NCI-H1105 (cell line): Measurements from ENCODE around the gene ACSBG1.
A peak's percentile ranks its signal among the peaks of the same experiment; 100 is the strongest.
"Not testable (repeated sequence)": the region's sequence is repeated elsewhere in the genome, so short reads cannot be mapped to it uniquely, and the experiment has no call there.

Experiments
- DNase-seq: peaks from one replicate; lab custom pipeline; 2025; lab: John Stamatoyannopoulos, UW

Gene ACSBG1

DNA sequence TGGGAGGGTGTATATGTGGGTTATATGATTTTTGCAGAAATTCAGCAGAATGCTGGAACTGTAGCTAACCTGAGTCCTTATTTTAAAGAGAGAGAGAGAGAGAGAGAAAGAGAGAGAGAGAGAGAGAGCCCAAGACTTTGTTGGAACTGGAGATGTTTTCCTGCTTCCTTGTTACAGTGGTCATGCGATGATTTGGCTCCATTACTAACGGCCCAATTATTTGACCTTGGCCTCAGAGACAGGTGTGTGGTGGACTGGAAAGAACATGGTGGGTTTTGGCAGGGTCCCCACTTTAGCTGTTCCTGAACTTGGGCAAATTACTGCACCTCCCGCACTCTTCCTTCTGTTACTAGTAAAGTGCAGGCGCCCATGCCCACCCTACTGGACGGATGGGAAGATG is 14.8 kb upstream of the ACSBG1 start:
- no peak for DNase-seq

DNA sequence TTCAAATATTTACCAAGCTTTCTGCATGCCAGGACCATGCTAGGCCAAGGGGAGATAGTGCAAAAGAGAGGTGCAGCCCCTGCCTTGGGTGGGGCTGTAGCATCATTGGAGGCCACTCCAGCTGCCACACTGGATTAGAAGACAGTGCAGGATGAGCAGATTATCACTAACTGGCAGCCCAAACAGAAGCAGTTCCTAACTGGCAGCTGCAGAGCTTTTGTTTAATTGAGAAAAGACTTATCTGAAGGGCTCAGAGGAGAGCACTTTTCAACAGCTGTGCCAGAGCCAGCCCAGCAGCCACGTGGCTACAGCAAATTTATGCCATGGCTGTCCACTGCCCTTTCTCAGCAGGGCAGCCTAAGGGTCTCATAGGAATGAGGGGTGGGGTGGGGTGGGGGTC is 13.5 kb upstream of the ACSBG1 start:
- no peak for DNase-seq

DNA sequence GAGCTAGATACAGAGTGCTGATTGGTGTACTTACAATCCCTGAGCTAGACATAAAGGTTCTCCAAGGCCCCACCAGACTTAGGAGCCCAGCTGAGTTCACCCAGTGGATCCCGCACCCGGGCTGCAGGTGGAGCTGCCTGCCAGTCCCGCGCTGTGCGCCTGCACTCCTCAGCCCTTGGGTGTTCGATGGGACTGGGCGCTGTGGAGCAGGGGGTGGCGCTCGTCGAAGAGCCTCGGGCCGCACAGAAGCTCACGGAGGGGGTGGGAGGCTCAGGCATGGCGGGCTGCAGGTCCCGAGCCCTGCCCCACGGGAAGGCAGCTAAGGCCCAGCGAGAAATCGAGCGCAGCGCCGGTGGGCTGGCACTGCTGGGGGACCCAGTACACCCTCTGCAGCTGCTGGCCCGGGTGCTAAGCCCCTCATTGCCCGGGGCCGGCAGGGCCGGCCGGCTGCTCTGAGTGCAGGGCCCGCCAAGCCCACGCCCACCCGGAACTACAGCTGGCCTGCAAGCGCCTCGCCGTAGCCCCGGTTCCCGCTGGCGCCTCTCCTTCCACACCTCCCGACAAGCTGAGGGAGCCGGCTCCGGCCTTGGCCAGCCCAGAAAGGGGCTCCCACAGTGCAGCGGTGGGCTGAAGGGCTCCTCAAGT is 11.7 kb upstream of the ACSBG1 start:
- not testable (repeated sequence) for DNase-seq

DNA sequence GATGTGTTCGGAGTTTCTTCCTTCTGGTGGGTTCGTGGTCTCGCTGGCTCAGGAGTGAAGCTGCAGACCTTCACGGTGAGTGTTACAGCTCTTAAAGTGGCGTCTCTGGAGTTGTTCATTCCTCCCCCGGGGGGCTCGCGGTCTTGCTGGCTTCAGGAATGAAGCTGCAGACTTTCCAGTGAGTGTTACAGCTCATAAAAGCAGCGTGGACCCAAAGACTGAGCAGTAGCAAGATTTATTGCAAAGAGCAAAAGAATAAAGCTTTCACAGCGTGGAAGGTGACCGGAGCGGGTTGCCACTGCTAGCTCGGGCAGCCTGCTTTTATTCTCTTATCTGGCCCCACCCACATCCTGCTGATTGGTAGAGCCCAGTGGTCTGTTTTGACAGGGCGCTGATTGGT is 11.0 kb upstream of the ACSBG1 start:
- DNase-seq: not testable (repeated sequence)

DNA sequence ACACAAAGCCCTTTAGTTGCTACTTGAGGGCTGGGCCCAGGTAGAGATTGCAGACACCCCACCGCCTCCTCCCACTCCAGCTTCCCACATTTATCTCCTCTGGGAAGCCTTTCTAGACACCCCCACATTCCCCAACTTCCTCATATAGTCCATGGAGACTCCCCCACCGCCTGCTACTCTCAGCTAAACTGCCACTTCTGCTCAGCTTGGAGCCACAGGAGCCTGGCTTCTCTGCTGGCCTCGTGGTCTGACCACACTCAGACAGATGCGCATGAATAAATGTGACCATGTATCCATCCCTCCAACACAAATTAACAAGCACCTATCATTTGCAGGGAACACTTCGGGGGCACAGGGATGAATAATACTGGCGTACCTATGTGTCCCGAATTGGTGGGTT is 10.5 kb upstream of the ACSBG1 start:
- DNase-seq: no peak

DNA sequence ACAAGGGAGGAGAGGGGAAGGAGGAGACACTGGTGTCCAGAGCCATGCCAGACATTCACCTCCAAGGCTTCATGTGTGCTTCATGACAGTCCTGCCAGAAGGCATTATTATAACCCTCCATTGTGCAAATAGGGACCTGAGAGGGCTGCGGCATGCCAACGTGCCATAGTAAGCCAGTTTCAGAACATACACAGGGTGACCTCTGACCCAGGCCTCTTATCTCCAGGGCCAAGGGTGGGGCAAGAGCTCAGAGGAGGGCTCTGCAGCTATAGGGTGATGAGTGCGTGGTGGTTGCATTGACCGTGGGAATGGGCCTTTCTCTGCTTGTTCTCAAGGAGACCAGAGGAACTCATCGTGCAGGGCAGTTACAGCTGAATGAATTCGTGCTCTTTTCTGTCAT is 9.7 kb upstream of the ACSBG1 start:
- DNase-seq: no peak

DNA sequence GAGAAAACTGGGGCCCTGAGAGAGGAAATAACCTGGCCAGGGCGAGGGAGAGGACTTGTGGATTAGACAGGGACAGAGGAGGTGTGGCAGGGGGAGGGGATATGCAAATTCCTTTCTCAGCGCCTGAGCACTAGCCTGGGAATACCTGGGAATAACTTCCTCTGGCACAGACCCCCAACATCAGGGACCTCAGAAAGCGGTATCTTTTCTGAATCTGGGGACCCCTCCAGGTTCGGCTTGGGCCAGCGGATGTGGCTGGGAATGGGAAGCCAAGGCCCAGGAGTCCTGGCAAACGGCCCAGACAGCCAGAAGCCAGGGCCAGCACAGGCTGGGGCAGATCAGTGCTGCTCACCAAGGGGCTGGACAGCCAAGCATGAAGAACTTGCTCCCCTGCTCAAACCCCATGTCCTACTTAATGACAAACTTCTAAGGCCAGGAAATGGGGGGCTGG is 9.2 kb upstream of the ACSBG1 start:
- no peak for DNase-seq

DNA sequence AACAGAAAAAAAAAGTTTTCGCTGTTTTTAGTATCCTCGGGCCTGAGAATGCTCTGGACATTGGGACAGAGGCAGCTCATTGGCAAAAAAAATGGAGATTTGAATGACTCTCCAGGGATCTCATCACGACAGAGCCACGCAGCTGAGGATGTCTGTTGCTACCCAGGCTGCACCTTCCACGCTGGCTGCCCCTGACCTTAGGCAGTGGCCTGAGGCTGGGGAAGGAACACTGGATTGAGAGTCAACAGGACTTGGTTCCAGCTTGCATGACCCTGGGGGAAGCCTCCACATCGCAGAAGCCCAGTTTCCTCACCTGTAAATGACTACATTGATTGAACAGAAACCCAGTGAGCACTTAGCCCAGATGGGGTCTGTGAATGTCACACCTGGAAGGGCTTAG is 8.7 kb upstream of the ACSBG1 start:
- no peak for DNase-seq

DNA sequence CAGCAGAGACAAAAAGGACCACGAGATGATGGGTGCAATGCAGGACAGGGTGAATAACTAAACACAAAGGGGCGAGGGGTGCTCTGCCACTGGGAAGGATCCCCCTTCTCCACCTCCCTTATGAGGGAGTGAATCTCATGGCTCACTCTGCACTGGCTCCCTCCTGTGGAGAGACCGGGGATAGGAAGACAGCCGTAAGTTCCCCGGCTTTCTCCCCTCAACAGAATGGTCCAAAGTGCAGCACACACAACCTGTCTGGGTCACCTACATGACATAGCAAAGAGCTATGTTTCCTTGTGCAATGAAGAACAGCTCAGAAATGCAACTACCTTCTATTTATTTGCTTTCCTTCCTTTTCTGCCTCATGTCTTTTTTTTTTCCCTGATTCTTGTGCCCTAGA is 7.8 kb upstream of the ACSBG1 start:
- DNase-seq: no peak

DNA sequence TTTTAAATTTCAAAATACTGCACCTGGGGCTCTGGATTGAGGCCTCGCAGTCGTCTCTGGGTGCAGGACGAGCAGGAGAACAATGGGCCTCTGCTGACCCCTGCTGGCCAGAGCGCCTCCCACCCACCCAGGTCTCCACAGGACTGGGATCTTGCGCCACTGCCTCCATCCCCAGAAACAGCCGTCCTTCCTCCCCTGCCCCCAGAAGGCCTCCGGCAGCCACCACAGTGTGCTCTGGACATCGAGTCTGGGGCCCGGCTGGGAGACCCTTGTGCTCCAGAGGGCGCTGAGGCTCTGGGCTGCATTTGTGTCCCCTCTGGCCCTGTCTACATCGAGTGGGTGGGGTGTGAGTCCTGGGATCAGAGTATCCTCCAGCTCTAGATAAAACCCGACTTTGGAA is 6.7 kb upstream of the ACSBG1 start:
- DNase-seq: peak; percentile 41

DNA sequence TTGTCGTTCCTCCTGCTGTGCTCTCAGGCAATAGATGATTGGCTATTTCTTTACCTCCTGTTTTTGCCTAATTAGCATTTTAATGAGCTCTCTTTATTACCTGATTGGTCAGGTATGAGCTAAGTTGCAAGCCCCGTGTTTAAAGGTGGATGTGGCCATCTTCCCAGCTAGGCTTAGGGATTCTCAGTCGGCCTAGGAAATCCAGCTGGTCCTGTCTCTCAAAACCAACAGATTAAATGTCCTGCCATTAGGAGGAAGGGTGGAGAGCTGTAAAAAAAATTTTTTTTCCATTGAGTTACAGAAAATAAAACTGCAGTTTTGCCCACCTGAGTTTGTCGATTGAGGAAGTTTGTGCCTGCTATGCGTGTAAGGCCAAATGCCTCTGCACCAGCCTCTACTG is 5.4 kb upstream of the ACSBG1 start:
- no peak for DNase-seq

DNA sequence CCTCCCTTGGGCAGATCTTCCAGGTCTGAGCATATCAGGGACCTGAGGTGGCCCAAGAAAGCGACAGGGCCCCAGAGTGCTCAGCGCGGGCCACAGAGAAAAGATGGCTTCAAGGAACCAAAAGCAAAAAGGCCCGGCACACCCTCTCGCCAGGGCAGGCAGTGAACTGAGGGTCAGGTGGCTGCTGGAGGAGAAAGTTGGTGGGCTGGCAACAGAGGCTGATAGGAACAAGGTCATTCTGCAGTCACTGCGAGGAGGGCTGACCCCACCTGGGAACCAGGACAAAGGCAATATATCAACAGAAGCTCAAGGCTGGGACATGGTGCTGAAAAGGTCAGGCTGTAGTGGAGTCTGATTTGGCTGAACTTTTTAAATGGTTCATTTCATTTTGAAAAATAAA is 2.8 kb upstream of the ACSBG1 start:
- no peak for DNase-seq

DNA sequence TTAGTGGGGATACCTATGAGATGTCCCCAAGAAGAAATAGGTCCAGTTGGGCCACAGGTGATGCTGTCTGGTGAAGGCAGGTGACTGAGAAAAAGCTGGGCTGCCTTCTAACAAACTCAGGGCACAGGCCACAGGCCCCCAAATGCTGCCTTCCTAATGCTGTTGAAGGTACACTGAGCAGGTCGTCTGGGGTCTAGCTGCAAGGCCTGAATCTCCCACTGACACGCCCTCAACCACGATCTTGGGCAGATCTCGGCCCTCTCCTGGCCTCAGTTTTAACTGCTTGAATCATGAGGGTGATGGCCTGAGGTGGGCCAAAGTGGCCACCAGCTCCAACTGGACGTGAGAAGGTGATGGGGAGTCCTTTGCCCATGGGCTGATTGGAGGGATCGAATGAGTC is 2.1 kb upstream of the ACSBG1 start:
- no peak for DNase-seq

DNA sequence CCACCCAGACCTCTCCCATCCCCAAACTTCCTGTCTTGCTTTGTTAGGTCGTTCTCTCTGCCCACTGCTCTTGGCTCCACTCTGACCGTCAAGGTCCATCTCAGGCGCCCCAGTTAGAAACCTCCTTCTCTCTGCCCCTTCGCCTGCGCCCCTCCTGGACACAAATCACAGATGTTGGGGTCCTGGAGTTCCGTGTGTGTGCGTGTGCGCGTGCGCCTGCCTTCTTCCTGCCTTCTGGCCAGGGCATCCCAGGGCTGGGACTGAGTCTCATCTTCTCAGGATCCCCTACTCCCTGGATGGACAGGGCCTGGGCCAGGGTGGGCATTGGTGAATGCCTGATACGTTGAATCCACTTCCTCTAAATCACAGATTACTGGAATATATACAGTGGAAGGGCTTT is 869 bp downstream of the ACSBG1 start:
- no peak for DNase-seq

DNA sequence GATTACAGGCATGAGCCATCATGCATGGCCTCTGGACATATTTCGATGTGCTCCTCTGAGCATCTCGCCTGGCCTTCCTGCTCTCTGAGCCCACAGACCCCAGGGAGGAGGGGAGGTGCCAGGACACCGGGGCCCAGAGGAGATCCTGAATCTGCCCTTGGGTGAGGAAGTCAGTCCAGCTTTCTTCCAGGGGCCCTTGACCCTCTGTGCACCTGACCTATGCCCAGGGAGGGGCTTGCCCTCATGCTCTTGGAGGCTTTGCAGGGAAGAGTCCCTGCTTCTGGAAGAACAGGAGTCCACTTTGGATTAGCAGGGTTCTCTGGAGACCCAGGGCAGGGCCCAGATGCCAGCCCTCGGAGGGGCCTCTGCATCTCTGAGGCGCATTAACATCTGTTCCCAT is 1.4 kb downstream of the ACSBG1 start:
- DNase-seq: no peak

DNA sequence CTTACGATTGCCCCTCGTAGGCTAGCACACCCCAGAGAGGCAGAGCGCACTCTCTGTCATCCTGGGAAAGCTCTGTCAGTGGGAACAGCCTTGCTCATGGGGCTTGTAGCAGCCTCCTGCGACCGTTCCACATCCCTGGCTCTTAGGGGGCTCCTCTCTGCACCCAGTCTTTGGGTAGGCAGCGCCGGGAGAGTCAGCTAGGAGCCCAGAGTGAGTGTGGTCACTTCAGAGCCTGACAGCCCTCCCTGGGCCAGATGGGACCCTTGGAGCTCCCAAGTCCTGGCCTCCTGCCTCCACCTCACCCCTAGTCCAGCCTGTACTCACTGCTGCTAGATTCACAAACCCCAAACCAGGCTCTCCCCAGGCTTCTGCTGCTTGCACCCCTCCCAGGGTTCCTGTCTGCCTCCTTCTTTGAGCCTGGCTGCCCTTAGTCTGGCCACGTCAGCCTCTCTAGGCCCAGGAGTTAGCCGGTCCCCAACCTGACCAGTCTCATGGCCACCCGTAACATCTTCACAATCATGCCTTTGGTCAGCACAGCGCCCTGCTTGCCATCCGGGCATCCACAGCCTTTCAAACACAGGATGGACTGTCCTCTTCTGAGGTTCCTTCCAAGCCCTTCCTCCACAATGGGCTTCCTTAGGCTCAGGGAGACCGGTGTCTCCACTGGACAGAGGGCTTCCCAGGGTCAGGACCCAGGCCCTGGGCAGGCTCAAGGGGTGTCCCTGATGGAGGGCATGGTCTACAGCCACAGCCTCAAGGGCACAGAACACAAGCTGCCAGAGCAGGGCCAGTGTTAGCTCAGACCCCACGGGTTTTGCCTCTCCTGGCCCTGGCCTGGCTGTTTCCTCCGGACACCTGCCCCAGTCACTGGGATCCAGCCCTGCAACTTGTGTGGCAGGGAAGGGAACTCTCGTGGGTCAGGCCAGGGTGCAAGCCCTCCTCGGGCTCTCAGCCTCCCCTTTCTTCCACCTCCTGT is 4.6 kb downstream of the ACSBG1 start:
- DNase-seq: no peak

DNA sequence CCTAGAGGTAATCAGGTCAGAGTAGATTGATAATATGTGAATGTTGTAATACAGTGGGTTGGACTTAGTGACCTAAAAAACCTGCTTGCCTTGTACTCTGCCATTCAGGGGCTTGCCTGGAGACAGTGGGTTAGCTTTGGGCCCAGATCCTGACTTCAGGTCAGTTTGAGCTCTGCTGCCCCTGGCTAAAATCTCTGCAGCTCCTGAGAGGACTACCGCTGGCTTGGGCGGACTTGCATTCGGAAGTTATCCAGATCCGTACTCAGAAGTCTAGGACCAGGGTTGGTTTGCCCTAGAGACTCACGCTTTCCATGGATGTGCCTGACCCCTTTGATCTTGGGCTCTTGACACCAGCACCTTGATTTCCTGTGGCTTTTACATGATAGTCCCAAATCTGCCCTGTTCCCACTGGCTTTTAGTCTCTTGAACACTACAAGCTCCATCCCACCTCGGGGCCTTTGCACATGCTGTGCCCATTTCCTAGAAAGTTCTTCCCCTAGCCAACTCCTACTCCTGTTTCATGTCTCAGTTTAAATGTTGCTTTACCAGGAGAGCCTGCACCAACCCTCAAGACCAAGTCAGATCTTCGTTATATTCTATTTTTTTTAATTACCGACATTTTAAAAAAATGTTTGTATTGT is 5.9 kb downstream of the ACSBG1 start:
- no peak for DNase-seq

DNA sequence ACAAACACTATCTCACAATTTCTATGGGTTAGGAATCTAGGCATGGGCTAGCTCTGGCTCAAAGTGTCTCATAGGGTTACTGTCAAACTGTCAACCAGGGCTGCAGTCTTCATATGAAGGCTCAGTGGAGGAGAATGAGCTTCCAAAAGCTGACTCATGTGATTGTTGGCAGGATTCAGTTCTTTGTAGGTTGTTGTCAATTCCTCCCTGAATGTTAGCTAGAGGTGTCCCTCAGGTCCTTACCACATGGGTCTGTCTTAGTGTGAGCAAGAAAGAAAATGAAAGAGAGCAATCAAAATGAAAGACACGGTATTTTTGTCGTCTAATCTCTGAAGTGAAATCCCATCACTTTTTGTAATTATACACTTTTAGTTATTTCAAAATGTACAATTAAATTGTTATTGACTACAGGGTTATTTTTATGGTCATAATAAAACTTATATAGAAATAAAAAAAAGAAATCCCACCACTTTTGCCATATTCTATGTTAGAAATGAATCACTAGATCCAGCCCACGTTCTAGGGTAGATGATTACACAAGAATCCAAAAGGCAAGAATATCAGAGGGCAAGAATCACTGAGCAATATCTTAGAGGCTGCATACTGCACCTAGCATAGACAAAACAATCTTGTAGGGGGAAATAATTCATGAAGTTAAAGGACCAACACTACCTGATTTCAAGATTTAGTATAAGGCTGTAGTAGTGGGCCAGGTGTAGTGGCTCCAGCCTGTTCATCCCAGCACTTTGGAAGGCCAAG is 8.4 kb downstream of the ACSBG1 start:
- DNase-seq: no peak

DNA sequence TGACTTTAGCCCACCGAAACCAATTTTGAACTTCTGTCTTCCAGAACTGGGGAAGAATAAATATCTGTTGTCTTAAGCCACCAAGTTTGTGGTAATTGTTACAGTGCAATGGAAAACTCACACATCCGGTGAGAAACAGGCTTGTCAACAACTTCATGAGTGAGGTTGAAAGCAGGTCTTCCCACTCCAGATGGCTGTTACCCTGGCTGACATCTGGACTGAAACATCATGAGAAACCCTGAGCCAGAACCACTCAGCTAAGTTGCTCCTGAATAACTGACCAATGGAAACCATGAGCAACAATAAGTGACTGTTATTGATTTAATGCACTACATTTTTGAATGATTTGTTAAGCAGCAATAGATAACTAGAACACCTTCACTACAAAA is 10.3 kb downstream of the ACSBG1 start:
- DNase-seq: no peak

DNA sequence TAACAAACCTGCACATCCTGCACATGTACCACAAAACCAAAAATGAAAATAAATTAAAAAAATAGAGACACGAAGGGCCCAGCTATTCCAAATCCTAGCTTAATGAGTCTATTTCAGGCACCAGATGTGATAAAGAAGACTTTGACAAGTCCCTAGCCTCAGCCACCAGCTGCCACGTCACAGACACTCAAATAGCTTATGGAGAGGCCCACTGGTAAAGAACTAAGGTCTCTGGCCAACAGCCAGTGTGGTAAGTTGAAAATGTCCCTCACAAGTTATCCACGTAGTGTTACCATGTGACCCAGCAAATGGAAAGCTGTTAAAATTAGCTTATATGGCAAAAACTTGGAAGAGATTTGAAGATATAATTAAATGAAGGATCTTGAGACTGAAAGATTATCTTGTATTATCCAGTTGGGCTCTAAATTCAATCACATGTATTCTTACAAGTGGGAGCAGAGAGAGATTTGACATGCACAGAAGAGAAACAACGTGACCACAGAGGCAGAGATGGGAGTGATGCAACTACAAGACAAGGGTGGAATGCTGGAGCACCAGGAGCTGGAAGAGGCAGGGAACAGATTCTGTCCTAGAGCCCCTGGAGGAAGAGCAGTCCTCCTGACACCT is 10.9 kb downstream of the ACSBG1 start:
- no peak for DNase-seq

DNA sequence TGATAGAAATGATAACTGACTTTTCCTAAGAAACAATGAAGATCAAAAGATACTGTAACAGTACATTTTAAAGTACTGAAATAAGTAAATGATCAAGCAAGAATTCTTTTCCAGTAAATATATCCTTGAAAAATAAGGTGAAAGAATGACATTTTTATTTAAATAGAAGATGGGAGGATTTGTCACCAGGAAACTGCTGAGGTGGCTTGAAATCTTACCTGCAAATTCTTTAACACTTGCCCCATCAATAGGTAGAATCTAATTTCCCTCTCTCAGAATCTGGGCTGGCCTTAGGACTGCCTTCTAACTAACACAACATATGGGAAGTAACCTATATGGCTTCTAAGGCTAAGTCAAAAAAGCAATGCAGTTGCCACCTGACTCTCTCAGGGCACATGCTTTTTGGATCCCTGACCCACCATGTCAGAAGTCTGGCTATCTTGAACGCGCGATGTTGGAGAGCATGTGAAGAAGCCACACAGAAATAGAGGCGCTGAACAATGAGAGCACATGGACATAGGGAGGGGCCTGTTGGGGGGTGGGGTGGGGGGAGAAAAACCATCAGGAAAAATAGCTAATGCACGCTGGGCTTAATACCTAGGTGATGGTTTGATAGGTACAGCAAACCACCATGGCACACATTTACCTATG is 11.5 kb downstream of the ACSBG1 start:
- no peak for DNase-seq
